Breast epithelium (tissue), 4 donors: ENCODE results near the gene SHFL. TPM values are rescaled to one million over a fixed set of nuclear protein-coding genes. Genes with fewer than 3 reads are reported as not detected.

Source experiments
- DNase-seq, 2 donors: peaks; one replicate each; pipeline ENCODE4 v3.0.0-alpha.2; 2019; ENCODE audit warnings: low spot score in 2 of 2
- H3K27ac ChIP-seq, 2 donors: fragments of 200-600 bp; sonication (generic) in 1 of 2; one replicate each; pipeline ENCODE4 v1.5.1; 2016 to 2019; ENCODE audit warnings: mild to moderate bottlenecking in 1 of 2
- H3K27me3 ChIP-seq, 2 donors: fragments of 200-600 bp; sonication (generic) in 1 of 2; one replicate each; pipeline versions ENCODE4 v1.5.1 to v1.6.0; 2017 to 2019; ENCODE audit warnings: control low read depth in 1 of 2, mild to moderate bottlenecking in 1 of 2
- H3K36me3 ChIP-seq: fragments of 200-600 bp; one replicate; pipeline ENCODE4 v1.5.1; 2019
- H3K4me1 ChIP-seq, 2 donors: fragments of 200-600 bp; sonication (generic); one replicate each; pipeline ENCODE4 v1.5.1; 2016 to 2019; ENCODE audit warnings: control low read depth in 1 of 2
- H3K4me3 ChIP-seq, 3 donors: fragments of 200-600 bp; sonication (generic); 1 replicate in 2 of 3; 2 replicates in 1 of 3; pipeline ENCODE4 v1.5.1; 2016 to 2019; ENCODE audit warnings: mild to moderate bottlenecking in 3 of 3, moderate library complexity in 2 of 3
- H3K9me3 ChIP-seq, 2 donors: fragments of 200-600 bp; sonication (generic) in 1 of 2; one replicate each; pipeline ENCODE4 v1.5.1; 2016 to 2019; ENCODE audit warnings: control low read depth in 1 of 2
- CTCF ChIP-seq, 3 donors: fragments of 450-650 bp; IDR thresholded peaks; one replicate each; pipeline ENCODE4 v1.5.1; 2016 to 2017; ENCODE audit warnings: antibody characterized with exemption in 3 of 3, mild to moderate bottlenecking in 3 of 3, moderate library complexity in 3 of 3
- POLR2A ChIP-seq: fragments of 450-650 bp; IDR thresholded peaks from one replicate; pipeline ENCODE4 v1.6.1; 2016; ENCODE audit warnings: antibody characterized with exemption, mild to moderate bottlenecking, moderate library complexity
- POLR2AphosphoS5 ChIP-seq, 3 donors: sonication (generic); formaldehyde crosslinking; IDR thresholded peaks; one replicate each; pipeline ENCODE4 v1.6.1; 2017; ENCODE audit warnings: antibody characterized with exemption in 3 of 3
- intact Hi-C: fragments of 100-400 bp; cut with DNase I; formaldehyde crosslinking; loops from one replicate; pipeline ENCODE4 v1.15.1; 2023; ENCODE audit warnings: low total_unique reads
- total RNA-seq, 3 donors: library from RNA; depleted of rRNA; stranded (reverse); fragments of >200 nt; gene quantifications; one replicate each; pipeline ENCODE4 v1.1.0, GENCODE V29; 2016

Gene SHFL
- total RNA-seq, 3 donors from 2014 or later: 26.4 to 47.6 (median 34.1) TPM

- Histone ChIP-seq H3K4me1 (no peaks in the 10 kb centered on the region), H3K9me3 (peaks cover 45 to 73% of the 10 kb centered on the region in 2 donors), H3K27ac (no peak overlapping the region), H3K36me3 (no peaks in the 10 kb centered on the region), H3K4me3 (no peak overlapping the region), H3K27me3 (peaks cover 0 to 6% of the 10 kb centered on the region in 2 donors)
- intact Hi-C loops: no loop called here
- TF ChIP-seq POLR2AphosphoS5 (IDR thresholded peaks at IDR 0.05): no peak
- no peak for TF ChIP-seq CTCF (IDR thresholded peaks at IDR 0.05)
- no peak for TF ChIP-seq POLR2A
- DNase-seq: no peak
Observed at GRCh38 chr19:10043286-10043927, 42.7 kb upstream of the SHFL start.

DNA sequence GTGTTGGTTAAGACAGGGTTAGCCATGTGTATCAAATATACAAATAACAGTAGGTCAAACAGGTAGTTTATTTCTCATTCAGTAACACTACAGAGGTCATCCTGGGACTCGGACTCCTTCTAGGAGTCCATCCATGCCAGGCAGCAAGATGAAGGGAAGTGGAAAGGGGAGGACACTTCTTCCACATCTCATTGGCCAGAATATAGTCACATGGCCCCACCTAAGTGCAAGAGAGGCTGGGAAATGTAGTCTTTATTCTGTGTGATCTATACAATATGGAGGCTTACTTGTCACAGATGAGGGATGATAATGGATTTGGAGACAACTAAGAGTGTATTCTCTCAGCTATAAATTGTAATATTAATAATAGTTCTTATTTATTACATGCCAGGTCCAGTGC lies 41.7 kb upstream of the SHFL start:
- TF ChIP-seq POLR2A: no peak
- no peak for TF ChIP-seq POLR2AphosphoS5 (IDR thresholded peaks at IDR 0.05)
- no peak for TF ChIP-seq CTCF (IDR thresholded peaks at IDR 0.05)
- no peak overlapping the region for H3K4me3 ChIP-seq
- H3K27ac ChIP-seq: no peak overlapping the region
- H3K36me3 ChIP-seq: no peaks in the 10 kb centered on the region
- no peak for DNase-seq
- intact Hi-C loops: no loop called here
- no peaks in the 10 kb centered on the region for H3K4me1 ChIP-seq
- peaks cover 0 to 6% of the 10 kb centered on the region in 2 donors for H3K27me3 ChIP-seq
- peaks cover 45 to 73% of the 10 kb centered on the region in 2 donors for H3K9me3 ChIP-seq

DNA sequence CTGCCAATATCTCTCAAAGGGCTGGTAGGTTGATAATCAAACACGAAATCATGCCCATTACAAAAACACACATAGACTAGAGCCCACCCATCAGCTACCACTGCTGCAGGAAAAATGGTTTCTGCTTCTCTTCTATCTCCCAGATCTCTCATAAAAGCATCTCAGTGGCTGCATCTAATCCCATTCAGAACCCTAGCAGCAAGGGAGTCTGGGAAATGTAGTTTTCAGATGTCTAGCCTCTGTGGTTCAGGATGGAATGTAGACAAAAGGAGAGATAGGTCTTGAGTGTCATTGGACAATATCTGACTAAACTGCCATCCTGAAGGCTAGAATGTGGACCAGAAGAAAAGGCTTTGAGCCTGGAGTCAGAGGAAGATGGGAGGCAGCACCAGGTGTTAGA lies 40.7 kb upstream of the SHFL start:
- intact Hi-C loops: no loop called here
- TF ChIP-seq CTCF (IDR thresholded peaks at IDR 0.05) (no peak), POLR2A (no peak), POLR2AphosphoS5 (IDR thresholded peaks at IDR 0.05) (no peak)

GRCh38 chr19:10049626-10050025 lies 36.5 kb upstream of the SHFL start:
- Histone ChIP-seq H3K4me1 (no peaks in the 10 kb centered on the region), H3K9me3 (peaks cover 11 to 27% of the 10 kb centered on the region in 2 donors), H3K36me3 (no peaks in the 10 kb centered on the region), H3K27me3 (peaks cover 0 to 6% of the 10 kb centered on the region in 2 donors), H3K27ac (no peak overlapping the region), H3K4me3 (no peak overlapping the region)
- intact Hi-C loops: no loop called here
- TF ChIP-seq POLR2AphosphoS5 (IDR thresholded peaks at IDR 0.05): no peak
- TF ChIP-seq POLR2A: no peak
- no peak for TF ChIP-seq CTCF (IDR thresholded peaks at IDR 0.05)
- DNase-seq: no peak

More for the DNA sequence above, 40.7 kb upstream of the SHFL start:
- Histone ChIP-seq H3K27me3 (peaks cover 0 to 6% of the 10 kb centered on the region in 2 donors), H3K27ac (no peak overlapping the region), H3K9me3 (peaks cover 45 to 70% of the 10 kb centered on the region in 2 donors), H3K36me3 (no peaks in the 10 kb centered on the region), H3K4me3 (no peak overlapping the region), H3K4me1 (no peaks in the 10 kb centered on the region)
- DNase-seq: no peak

DNA sequence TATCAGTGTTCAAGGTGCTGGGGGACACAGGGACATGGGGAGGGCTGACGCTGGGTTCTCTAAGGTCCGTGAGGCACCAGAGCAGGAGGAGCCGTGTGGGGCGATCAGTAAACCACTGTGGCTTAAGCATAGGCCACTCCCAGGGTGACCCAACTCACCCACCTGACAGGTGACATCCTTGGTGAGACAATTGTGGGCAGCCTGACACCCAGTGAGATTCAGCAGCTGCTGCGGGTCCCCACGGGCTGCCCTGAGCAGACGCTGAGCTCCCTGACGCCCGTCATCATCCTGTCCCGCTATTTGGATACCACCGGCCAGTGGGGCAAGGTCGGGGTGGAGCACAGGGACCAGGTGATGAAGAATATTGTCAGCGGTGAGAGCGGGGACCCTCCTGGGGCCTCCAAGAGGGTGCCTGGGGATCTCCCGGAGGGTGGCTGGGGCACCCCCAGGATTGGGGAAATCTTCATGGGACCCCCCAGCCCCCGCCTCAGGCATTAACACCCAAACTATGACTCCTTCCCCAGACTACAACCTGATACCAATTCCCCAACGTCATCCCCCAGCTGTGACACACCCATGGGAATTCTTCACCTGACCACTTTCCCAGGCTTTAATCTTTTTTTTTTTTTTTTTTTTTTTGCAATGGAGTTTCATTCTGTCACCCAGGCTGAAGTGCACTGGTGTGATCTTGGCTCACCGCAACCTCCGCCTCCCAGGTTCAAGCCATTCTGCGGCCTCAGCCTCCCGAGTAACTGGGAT lies 33.3 kb upstream of the SHFL start:
- no peak for TF ChIP-seq POLR2A
- TF ChIP-seq POLR2AphosphoS5 (IDR thresholded peaks at IDR 0.05): no peak
- TF ChIP-seq CTCF (IDR thresholded peaks at IDR 0.05): no peak
- Histone ChIP-seq H3K27ac (no peak overlapping the region), H3K36me3 (no peaks in the 10 kb centered on the region), H3K4me3 (no peak overlapping the region), H3K9me3 (no peaks in the 10 kb centered on the region), H3K27me3 (no peaks in the 10 kb centered on the region), H3K4me1 (no peaks in the 10 kb centered on the region)
- DNase-seq: no peak
- intact Hi-C loops: no loop called here
